HepG2 (cell line): ENCODE results near the gene BRPF1.

Experiments
- JUND ChIP-seq: sonication (generic); formaldehyde crosslinking; IDR thresholded peaks from 2 replicates; pipeline ENCODE4 v1.8.0; 2022; ENCODE audit warnings: mild to moderate bottlenecking, missing genetic modification reagents
- PPARG ChIP-seq: conservative IDR thresholded peaks from 2 replicates; pipeline ENCODE4 v1.6.1; 2016; ENCODE audit warnings: missing biosample characterization, missing genetic modification reagents
- SIN3A ChIP-seq: IDR thresholded peaks from 2 replicates; pipeline ENCODE4 v1.6.1; 2011; ENCODE audit warnings: low read depth, mild to moderate bottlenecking, control low read depth, low read length, borderline replicate concordance
- SP1 ChIP-seq, 2 experiments: fragments of 450-650 bp in 1 of 2; sonication (generic) in 1 of 2; formaldehyde crosslinking in 1 of 2; IDR thresholded peaks; 2 replicates each; pipeline versions ENCODE4 v1.4.0 to v1.6.1; 2016 to 2020; ENCODE audit warnings: missing genetic modification reagents in 1 of 2
- TCF12 ChIP-seq, 2 experiments: fragments of 450-650 bp in 1 of 2; sonication (generic) in 1 of 2; formaldehyde crosslinking in 1 of 2; IDR thresholded peaks; 2 replicates each; pipeline versions ENCODE4 v1.6.1 to v1.8.0; 2017 to 2022; ENCODE audit warnings: antibody characterized with exemption in 1 of 2, mild to moderate bottlenecking in 1 of 2, missing genetic modification reagents in 1 of 2, moderate library complexity in 1 of 2
- ZNF547 ChIP-seq: sonication (generic); formaldehyde crosslinking; IDR thresholded peaks from 2 replicates; pipeline ENCODE4 v1.5.1; 2020; ENCODE audit warnings: mild to moderate bottlenecking, missing genetic modification reagents
- ZNF761 ChIP-seq: sonication (generic); formaldehyde crosslinking; conservative IDR thresholded peaks from 2 replicates; pipeline ENCODE4 v1.4.0; 2020; ENCODE audit warnings: mild to moderate bottlenecking, missing genetic modification reagents
- ZNF850 ChIP-seq: sonication (generic); formaldehyde crosslinking; conservative IDR thresholded peaks from 2 replicates; pipeline ENCODE4 v1.9.0; 2021; ENCODE audit warnings: mild to moderate bottlenecking, missing genetic modification reagents
- TF ChIP-seq, protein P1 (sequence below): sonication (generic); formaldehyde crosslinking; IDR thresholded peaks from 2 replicates; pipeline ENCODE4 v1.5.0; 2020; ENCODE audit warnings: mild to moderate bottlenecking, missing genetic modification reagents, moderate library complexity
- TF ChIP-seq, protein P2 (sequence below): sonication (generic); formaldehyde crosslinking; IDR thresholded peaks from 2 replicates; pipeline ENCODE4 v1.9.0; 2021; ENCODE audit warnings: missing genetic modification reagents, borderline replicate concordance
- TF ChIP-seq, protein P3 (sequence below): IDR thresholded peaks from 2 replicates; pipeline ENCODE4 v1.6.1; 2012; ENCODE audit warnings: low read length, improper control_type of control experiment

DNA sequence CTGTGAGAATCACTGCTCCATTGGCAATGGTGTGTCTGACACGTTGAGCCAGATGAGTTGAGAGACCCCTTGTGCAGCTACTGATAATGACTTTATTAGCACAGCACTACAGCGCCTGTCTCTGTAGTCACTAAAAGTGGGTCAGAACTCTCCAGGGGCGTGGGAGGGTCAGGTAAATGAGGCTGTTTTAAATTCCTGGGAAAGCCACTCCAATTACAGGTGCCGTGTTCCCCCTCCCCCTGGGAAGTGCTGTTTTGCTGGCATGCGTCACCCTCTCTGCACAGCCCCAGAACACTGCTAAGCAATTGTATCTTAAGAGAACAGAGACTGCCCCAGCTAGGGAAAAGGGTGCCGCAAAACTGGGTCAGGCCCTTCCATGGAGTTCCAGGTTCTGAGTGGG lies 49.4 kb upstream of the BRPF1 start:
- no peak for TF ChIP-seq TCF12 (IDR thresholded peaks at IDR 0.05)
- no peak for TF ChIP-seq TCF12 (CRISPR knock-in tag; IDR thresholded peaks at IDR 0.05)
- no peak for TF ChIP-seq SP1 (IDR thresholded peaks at IDR 0.05)
- no peak for TF ChIP-seq SP1 (CRISPR knock-in tag; IDR thresholded peaks at IDR 0.05)
- no peak for TF ChIP-seq SIN3A
- no peak for TF ChIP-seq JUND
- TF ChIP-seq, protein P1, sequence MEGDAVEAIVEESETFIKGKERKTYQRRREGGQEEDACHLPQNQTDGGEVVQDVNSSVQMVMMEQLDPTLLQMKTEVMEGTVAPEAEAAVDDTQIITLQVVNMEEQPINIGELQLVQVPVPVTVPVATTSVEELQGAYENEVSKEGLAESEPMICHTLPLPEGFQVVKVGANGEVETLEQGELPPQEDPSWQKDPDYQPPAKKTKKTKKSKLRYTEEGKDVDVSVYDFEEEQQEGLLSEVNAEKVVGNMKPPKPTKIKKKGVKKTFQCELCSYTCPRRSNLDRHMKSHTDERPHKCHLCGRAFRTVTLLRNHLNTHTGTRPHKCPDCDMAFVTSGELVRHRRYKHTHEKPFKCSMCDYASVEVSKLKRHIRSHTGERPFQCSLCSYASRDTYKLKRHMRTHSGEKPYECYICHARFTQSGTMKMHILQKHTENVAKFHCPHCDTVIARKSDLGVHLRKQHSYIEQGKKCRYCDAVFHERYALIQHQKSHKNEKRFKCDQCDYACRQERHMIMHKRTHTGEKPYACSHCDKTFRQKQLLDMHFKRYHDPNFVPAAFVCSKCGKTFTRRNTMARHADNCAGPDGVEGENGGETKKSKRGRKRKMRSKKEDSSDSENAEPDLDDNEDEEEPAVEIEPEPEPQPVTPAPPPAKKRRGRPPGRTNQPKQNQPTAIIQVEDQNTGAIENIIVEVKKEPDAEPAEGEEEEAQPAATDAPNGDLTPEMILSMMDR: no peak
- no peak for TF ChIP-seq ZNF547 (CRISPR knock-in tag)
- TF ChIP-seq, protein P2, sequence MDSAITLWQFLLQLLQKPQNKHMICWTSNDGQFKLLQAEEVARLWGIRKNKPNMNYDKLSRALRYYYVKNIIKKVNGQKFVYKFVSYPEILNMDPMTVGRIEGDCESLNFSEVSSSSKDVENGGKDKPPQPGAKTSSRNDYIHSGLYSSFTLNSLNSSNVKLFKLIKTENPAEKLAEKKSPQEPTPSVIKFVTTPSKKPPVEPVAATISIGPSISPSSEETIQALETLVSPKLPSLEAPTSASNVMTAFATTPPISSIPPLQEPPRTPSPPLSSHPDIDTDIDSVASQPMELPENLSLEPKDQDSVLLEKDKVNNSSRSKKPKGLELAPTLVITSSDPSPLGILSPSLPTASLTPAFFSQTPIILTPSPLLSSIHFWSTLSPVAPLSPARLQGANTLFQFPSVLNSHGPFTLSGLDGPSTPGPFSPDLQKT (CRISPR knock-in tag): no peak
- TF ChIP-seq, protein P3, sequence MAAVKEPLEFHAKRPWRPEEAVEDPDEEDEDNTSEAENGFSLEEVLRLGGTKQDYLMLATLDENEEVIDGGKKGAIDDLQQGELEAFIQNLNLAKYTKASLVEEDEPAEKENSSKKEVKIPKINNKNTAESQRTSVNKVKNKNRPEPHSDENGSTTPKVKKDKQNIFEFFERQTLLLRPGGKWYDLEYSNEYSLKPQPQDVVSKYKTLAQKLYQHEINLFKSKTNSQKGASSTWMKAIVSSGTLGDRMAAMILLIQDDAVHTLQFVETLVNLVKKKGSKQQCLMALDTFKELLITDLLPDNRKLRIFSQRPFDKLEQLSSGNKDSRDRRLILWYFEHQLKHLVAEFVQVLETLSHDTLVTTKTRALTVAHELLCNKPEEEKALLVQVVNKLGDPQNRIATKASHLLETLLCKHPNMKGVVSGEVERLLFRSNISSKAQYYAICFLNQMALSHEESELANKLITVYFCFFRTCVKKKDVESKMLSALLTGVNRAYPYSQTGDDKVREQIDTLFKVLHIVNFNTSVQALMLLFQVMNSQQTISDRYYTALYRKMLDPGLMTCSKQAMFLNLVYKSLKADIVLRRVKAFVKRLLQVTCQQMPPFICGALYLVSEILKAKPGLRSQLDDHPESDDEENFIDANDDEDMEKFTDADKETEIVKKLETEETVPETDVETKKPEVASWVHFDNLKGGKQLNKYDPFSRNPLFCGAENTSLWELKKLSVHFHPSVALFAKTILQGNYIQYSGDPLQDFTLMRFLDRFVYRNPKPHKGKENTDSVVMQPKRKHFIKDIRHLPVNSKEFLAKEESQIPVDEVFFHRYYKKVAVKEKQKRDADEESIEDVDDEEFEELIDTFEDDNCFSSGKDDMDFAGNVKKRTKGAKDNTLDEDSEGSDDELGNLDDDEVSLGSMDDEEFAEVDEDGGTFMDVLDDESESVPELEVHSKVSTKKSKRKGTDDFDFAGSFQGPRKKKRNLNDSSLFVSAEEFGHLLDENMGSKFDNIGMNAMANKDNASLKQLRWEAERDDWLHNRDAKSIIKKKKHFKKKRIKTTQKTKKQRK: no peak
- TF ChIP-seq ZNF850 (CRISPR knock-in tag): no peak
- no peak for TF ChIP-seq ZNF761 (CRISPR knock-in tag)
- no peak for TF ChIP-seq PPARG (CRISPR knock-in tag)
